Measurements from ENCODE around the gene NEK10. TPM values are rescaled to one million over a fixed set of nuclear protein-coding genes. Genes with fewer than 3 reads are reported as not detected.

The NEK10 gene
- total RNA-seq, 1 experiment from 2014 or later: 1.2 TPM

DNA sequence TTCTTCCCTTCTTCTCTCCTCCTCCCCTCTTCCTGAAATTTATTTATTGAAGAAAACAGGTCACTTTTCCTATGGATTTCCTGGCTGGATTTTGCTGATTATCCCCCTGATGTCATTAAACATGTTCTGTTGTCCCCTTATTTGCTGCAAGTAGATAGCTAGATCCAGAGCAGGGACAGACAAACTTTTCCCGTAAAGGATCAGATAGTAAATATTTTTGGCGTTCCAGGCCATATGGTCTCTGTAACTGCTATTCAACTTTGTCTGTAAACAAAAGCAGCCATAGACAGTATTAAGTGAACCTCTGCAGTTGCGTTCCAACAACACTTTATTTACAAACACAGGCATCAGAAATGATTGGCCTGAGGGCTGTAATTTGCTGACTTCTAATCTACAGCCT lies 241.3 kb downstream of the NEK10 start:
- H3K4me1 ChIP-seq (ENCODE audit: control insufficient read depth in 1 of 2, insufficient read depth in 2 of 2, low read length in 2 of 2): no peaks in the 10 kb centered on the region
- no peaks in the 10 kb centered on the region for H4K20me1 ChIP-seq (ENCODE audit: insufficient read depth)
- no peaks in the 10 kb centered on the region for H3K9me2 ChIP-seq (ENCODE audit: insufficient read depth)
- no peak overlapping the region for H2AFZ ChIP-seq (ENCODE audit: low read depth, low read length, poor library complexity, severe bottlenecking)
- intact Hi-C loops (cut with micrococcal nuclease): no loop called here
- RAD21 ChIA-PET (ENCODE audit: low non-redundant PET in 1 of 2, low total read pairs in 2 of 2, uncharacterized antibody in 2 of 2, unreplicated experiment in 2 of 2): no interaction called here
- no peaks in the 10 kb centered on the region for H3K79me2 ChIP-seq (ENCODE audit: insufficient read depth, low read length)
- BruUV-seq (replicated peaks): no TSS peak
- CTCF ChIA-PET: no interaction called here
- H3K9me3 ChIP-seq (ENCODE audit: control insufficient read depth in 1 of 2, insufficient read depth in 1 of 2, low read depth in 1 of 2, low read length in 2 of 2): no peaks in the 10 kb centered on the region
- H3K4me2 ChIP-seq (ENCODE audit: low read length): no peak overlapping the region
- no peak for TF ChIP-seq ELF1 (IDR thresholded peaks at IDR 0.05; ENCODE audit: borderline replicate concordance, low read depth)
- no peak overlapping the region for H3K9ac ChIP-seq (ENCODE audit: low read length)
- no peak overlapping the region for H3K27ac ChIP-seq (ENCODE audit: low read depth, low read length)
- no peaks in the 10 kb centered on the region for H3K27me3 ChIP-seq (ENCODE audit: insufficient read depth, low read length)
- POLR2A ChIA-PET: no interaction called here
- H3K4me3 ChIP-seq (replicated peaks in 1 of 2; ENCODE audit: low read depth in 1 of 2, low read length in 2 of 2): no peak overlapping the region
- ATAC-seq (no peak), DNase-seq (ENCODE audit: low read depth, low spot score) (no peak)
- H3K36me3 ChIP-seq (ENCODE audit: control insufficient read depth in 1 of 2, insufficient read depth in 2 of 2, low read length in 2 of 2): no peaks in the 10 kb centered on the region

- no peak for ATAC-seq
- Histone ChIP-seq H3K4me1 (ENCODE audit: control insufficient read depth in 1 of 2, insufficient read depth in 2 of 2, low read length in 2 of 2) (no peaks in the 10 kb centered on the region), H3K9me3 (ENCODE audit: control insufficient read depth in 1 of 2, insufficient read depth in 1 of 2, low read depth in 1 of 2, low read length in 2 of 2) (no peaks in the 10 kb centered on the region), H3K9me2 (ENCODE audit: insufficient read depth) (no peaks in the 10 kb centered on the region), H3K79me2 (ENCODE audit: insufficient read depth, low read length) (no peaks in the 10 kb centered on the region), H3K36me3 (ENCODE audit: control insufficient read depth in 1 of 2, insufficient read depth in 2 of 2, low read length in 2 of 2) (no peaks in the 10 kb centered on the region), H2AFZ (ENCODE audit: low read depth, low read length, poor library complexity, severe bottlenecking) (no peak overlapping the region), H4K20me1 (ENCODE audit: insufficient read depth) (no peaks in the 10 kb centered on the region), H3K4me3 (replicated peaks in 1 of 2; ENCODE audit: low read depth in 1 of 2, low read length in 2 of 2) (no peak overlapping the region), H3K27ac (ENCODE audit: low read depth, low read length) (no peak overlapping the region), H3K4me2 (ENCODE audit: low read length) (no peak overlapping the region), H3K27me3 (ENCODE audit: insufficient read depth, low read length) (no peaks in the 10 kb centered on the region), H3K9ac (ENCODE audit: low read length) (no peak overlapping the region)
- RAD21 ChIA-PET (ENCODE audit: low non-redundant PET in 1 of 2, low total read pairs in 2 of 2, uncharacterized antibody in 2 of 2, unreplicated experiment in 2 of 2): no interaction called here
- intact Hi-C loops (cut with micrococcal nuclease): no loop called here
- TF ChIP-seq, protein P1, sequence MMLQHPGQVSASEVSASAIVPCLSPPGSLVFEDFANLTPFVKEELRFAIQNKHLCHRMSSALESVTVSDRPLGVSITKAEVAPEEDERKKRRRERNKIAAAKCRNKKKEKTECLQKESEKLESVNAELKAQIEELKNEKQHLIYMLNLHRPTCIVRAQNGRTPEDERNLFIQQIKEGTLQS (IDR thresholded peaks at IDR 0.05): no peak
- TF ChIP-seq CTCF (IDR thresholded peaks at IDR 0.05 in 2 of 3, conservative IDR thresholded peaks at IDR 0.05 in 1 of 3; ENCODE audit: borderline replicate concordance in 1 of 3, insufficient read depth in 1 of 3, low read depth in 2 of 3, low read length in 2 of 3) (no peak), CBX3 (IDR thresholded peaks at IDR 0.05; ENCODE audit: low read depth) (no peak), POLR2AphosphoS5 (IDR thresholded peaks at IDR 0.05; ENCODE audit: low read depth, low read length) (no peak), ZFX (IDR thresholded peaks at IDR 0.05) (no peak), EZH2phosphoT487 (IDR thresholded peaks at IDR 0.05; ENCODE audit: borderline replicate concordance) (no peak)
- CTCF ChIA-PET: no interaction called here
- POLR2A ChIA-PET: no interaction called here
- BruUV-seq (replicated peaks): no TSS peak
- no peak for DNase-seq (ENCODE audit: low read depth, low spot score)
Observed at GRCh38 chr3:27127195-27127594, 242.0 kb downstream of the NEK10 start.
